ENCODE data around the gene KRT4.

GRCh38 chr12:52848661-52849255, 34.8 kb upstream of the KRT4 start, which contains the start of gene KRT78:
- TF ChIP-seq EP300 (IDR thresholded peaks at IDR 0.05) (no peak), POLR2A (IDR thresholded peaks at IDR 0.05; ENCODE audit: low read length) (no peak), RARB (CRISPR knock-in tag; IDR thresholded peaks at IDR 0.05) (no peak), CEBPB (IDR thresholded peaks at IDR 0.05) (no peak), PHF8 (IDR thresholded peaks at IDR 0.05; ENCODE audit: borderline replicate concordance, low read depth) (no peak)
- TF ChIP-seq, protein P1, sequence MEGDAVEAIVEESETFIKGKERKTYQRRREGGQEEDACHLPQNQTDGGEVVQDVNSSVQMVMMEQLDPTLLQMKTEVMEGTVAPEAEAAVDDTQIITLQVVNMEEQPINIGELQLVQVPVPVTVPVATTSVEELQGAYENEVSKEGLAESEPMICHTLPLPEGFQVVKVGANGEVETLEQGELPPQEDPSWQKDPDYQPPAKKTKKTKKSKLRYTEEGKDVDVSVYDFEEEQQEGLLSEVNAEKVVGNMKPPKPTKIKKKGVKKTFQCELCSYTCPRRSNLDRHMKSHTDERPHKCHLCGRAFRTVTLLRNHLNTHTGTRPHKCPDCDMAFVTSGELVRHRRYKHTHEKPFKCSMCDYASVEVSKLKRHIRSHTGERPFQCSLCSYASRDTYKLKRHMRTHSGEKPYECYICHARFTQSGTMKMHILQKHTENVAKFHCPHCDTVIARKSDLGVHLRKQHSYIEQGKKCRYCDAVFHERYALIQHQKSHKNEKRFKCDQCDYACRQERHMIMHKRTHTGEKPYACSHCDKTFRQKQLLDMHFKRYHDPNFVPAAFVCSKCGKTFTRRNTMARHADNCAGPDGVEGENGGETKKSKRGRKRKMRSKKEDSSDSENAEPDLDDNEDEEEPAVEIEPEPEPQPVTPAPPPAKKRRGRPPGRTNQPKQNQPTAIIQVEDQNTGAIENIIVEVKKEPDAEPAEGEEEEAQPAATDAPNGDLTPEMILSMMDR (IDR thresholded peaks at IDR 0.05): no peak

All from A549 (cell line).